ENCODE data around the gene OCLN.

GRCh38 chr5:69467442-69468225 is 25.0 kb upstream of the OCLN start:
- TF ChIP-seq CTCF (IDR thresholded peaks at IDR 0.05; ENCODE audit: borderline replicate concordance, extremely low read depth, low read length, poor library complexity, severe bottlenecking) (no peak), EZH2 (IDR thresholded peaks at IDR 0.05; ENCODE audit: borderline replicate concordance, low read depth, low read length, severe bottlenecking) (no peak)

Data from DND-41 (cell line).